IMR-90 (cell line): Measurements from ENCODE around the gene SCAND1. TPM values are rescaled to one million over a fixed set of nuclear protein-coding genes. Genes with fewer than 3 reads are reported as not detected.

Source experiments
- ATAC-seq: fragments of 200-7000 bp; cut with Tn5 transposase; 2 replicates; pipeline ENCODE4 v1.9.1; 2020; ENCODE audit warnings: low read depth, mild to moderate bottlenecking, moderate library complexity
- BruUV-seq: library from RNA; stranded (reverse); fragments of 400-500 nt; replicated peaks from 2 replicates; lab custom pipeline; 2021; lab: Mats Ljungman, UMichigan
- CTCF ChIA-PET: fragments of 300-600 bp; formaldehyde crosslinking; extraction: SDS; loops from one replicate; lab custom pipeline; 2021; ENCODE audit warnings: antibody characterized with exemption; lab: Yijun Ruan, JAX
- POLR2A ChIA-PET: fragments of 300-600 bp; sonication (Branson Sonifier 250); formaldehyde crosslinking; loops from one replicate; lab custom pipeline; 2022; ENCODE audit warnings: antibody characterized with exemption; ENCODE audit not compliant: unreplicated experiment; lab: Charles Lee
- DNase-seq: peaks from one replicate; pipeline ENCODE4 v3.0.0; 2013
- H2AFZ ChIP-seq: replicated peaks from 2 replicates; pipeline ENCODE3; 2013; ENCODE audit warnings: low read length, mild to moderate bottlenecking; ENCODE audit not compliant: poor library complexity
- H2AK5ac ChIP-seq: 2 replicates; pipeline ENCODE4 v1.6.1; 2013; ENCODE audit warnings: low read depth, low read length, inconsistent platforms
- H2AK9ac ChIP-seq: replicated peaks from 2 replicates; pipeline ENCODE3; 2013; ENCODE audit warnings: mild to moderate bottlenecking, low read depth, low read length, moderate library complexity; ENCODE audit not compliant: poor library complexity
- H2BK120ac ChIP-seq: 2 replicates; pipeline ENCODE4 v1.6.1; 2013; ENCODE audit warnings: low read depth, low read length, inconsistent platforms
- H2BK15ac ChIP-seq: 3 replicates; pipeline ENCODE4 v1.6.1; 2013; ENCODE audit warnings: low read depth, low read length, inconsistent platforms
- H2BK20ac ChIP-seq: 2 replicates; pipeline ENCODE4 v1.6.1; 2013; ENCODE audit warnings: low read depth, mild to moderate bottlenecking, inconsistent platforms, low read length, moderate library complexity
- H2BK5ac ChIP-seq: 2 replicates; pipeline ENCODE4 v1.6.1; 2013; ENCODE audit warnings: mild to moderate bottlenecking, low read depth, low read length, inconsistent platforms; ENCODE audit not compliant: poor library complexity, severe bottlenecking
- H3K14ac ChIP-seq: replicated peaks from 2 replicates; pipeline ENCODE4 v1.6.1; 2013; ENCODE audit warnings: low read depth, low read length, inconsistent platforms
- H3K18ac ChIP-seq: 2 replicates; pipeline ENCODE4 v1.6.1; 2013; ENCODE audit warnings: low read depth, low read length, control low read depth
- H3K23ac ChIP-seq: 2 replicates; pipeline ENCODE4 v1.6.1; 2013; ENCODE audit warnings: low read depth, low read length, inconsistent platforms
- H3K27ac ChIP-seq: 2 replicates; pipeline ENCODE4 v1.5.1; 2013; ENCODE audit warnings: mild to moderate bottlenecking, control low read depth, low read length; ENCODE audit not compliant: insufficient read depth
- H3K27me3 ChIP-seq: 2 replicates; pipeline ENCODE4 v1.6.1; 2013; ENCODE audit warnings: low read length; ENCODE audit not compliant: control insufficient read depth, insufficient read depth
- H3K36me3 ChIP-seq: 2 replicates; pipeline ENCODE4 v1.6.1; 2013; ENCODE audit warnings: low read length, mixed read lengths; ENCODE audit not compliant: control insufficient read depth, insufficient read depth
- H3K4ac ChIP-seq: 2 replicates; pipeline ENCODE4 v1.6.1; 2013; ENCODE audit warnings: low read depth, low read length, inconsistent platforms
- H3K4me1 ChIP-seq: 2 replicates; pipeline ENCODE4 v1.6.1; 2013; ENCODE audit warnings: low read length, mixed read lengths; ENCODE audit not compliant: control insufficient read depth, insufficient read depth
- H3K4me2 ChIP-seq: 2 replicates; pipeline ENCODE4 v1.6.1; 2013; ENCODE audit warnings: low read depth, mild to moderate bottlenecking, control low read depth, low read length, moderate library complexity
- H3K4me3 ChIP-seq: 2 replicates; pipeline ENCODE4 v1.5.1; 2013; ENCODE audit warnings: low read depth, mild to moderate bottlenecking, control low read depth, low read length, moderate library complexity; ENCODE audit not compliant: insufficient read depth
- H3K56ac ChIP-seq: 2 replicates; pipeline ENCODE4 v1.6.1; 2013; ENCODE audit warnings: low read length, inconsistent platforms; ENCODE audit not compliant: insufficient read depth; ENCODE audit errors: extremely low read depth
- H3K79me1 ChIP-seq, 2 experiments: 2 replicates each; pipeline ENCODE4 v1.6.1; 2013; ENCODE audit warnings: low read length in 2 of 2, inconsistent platforms in 1 of 2, low read depth in 1 of 2
- H3K9ac ChIP-seq: 2 replicates; pipeline ENCODE4 v1.6.1; 2013; ENCODE audit warnings: low read depth, low read length, control low read depth
- H3K9me1 ChIP-seq: 2 replicates; pipeline ENCODE4 v1.6.1; 2013; ENCODE audit warnings: low read length, inconsistent platforms; ENCODE audit not compliant: insufficient read depth
- H3K9me3 ChIP-seq: 2 replicates; pipeline ENCODE4 v1.6.1; 2013; ENCODE audit warnings: low read length; ENCODE audit not compliant: control insufficient read depth, insufficient read depth
- H4K20me1 ChIP-seq: 2 replicates; pipeline ENCODE4 v1.6.1; 2013; ENCODE audit warnings: low read length, inconsistent platforms; ENCODE audit not compliant: insufficient read depth
- H4K5ac ChIP-seq: 2 replicates; pipeline ENCODE4 v1.6.1; 2013; ENCODE audit warnings: mild to moderate bottlenecking, low read depth, low read length, control low read depth
- H4K8ac ChIP-seq, 2 experiments: 2 replicates each; pipeline ENCODE4 v1.6.1; 2013; ENCODE audit warnings: low read depth in 2 of 2, low read length in 2 of 2, control low read depth in 1 of 2, inconsistent platforms in 1 of 2
- H4K91ac ChIP-seq: 2 replicates; pipeline ENCODE4 v1.6.1; 2013; ENCODE audit warnings: low read depth, low read length, inconsistent platforms; ENCODE audit not compliant: insufficient read depth
- BHLHE40 ChIP-seq: fragments of 150-350 bp; IDR thresholded peaks from 2 replicates; pipeline ENCODE4 v1.6.1; 2016; ENCODE audit warnings: mild to moderate bottlenecking, low read depth, low read length
- CEBPB ChIP-seq: IDR thresholded peaks from 2 replicates; pipeline ENCODE4 v1.6.1; 2012; ENCODE audit warnings: low read depth, low read length, improper control_type of control experiment
- CHD1 ChIP-seq: IDR thresholded peaks from 2 replicates; pipeline ENCODE4 v1.6.1; 2012; ENCODE audit warnings: low read depth, low read length, improper control_type of control experiment
- CTCF ChIP-seq: conservative IDR thresholded peaks from 2 replicates; pipeline ENCODE4 v1.5.1; 2012; ENCODE audit warnings: mild to moderate bottlenecking, low read depth, low read length, improper control_type of control experiment
- FOS ChIP-seq: fragments of 150-350 bp; IDR thresholded peaks from 2 replicates; pipeline ENCODE4 v1.6.1; 2016; ENCODE audit warnings: low read depth, low read length
- MAFK ChIP-seq: IDR thresholded peaks from 2 replicates; pipeline ENCODE4 v1.6.1; 2012; ENCODE audit warnings: low read depth, low read length, improper control_type of control experiment
- MAZ ChIP-seq: IDR thresholded peaks from 2 replicates; pipeline ENCODE4 v1.6.1; 2012; ENCODE audit warnings: low read depth, mild to moderate bottlenecking, low read length, improper control_type of control experiment, moderate library complexity, borderline replicate concordance
- MXI1 ChIP-seq: IDR thresholded peaks from 2 replicates; pipeline ENCODE4 v1.6.1; 2012; ENCODE audit warnings: low read depth, mild to moderate bottlenecking, low read length, moderate library complexity, borderline replicate concordance
- NFE2L2 ChIP-seq: fragments of 150-350 bp; IDR thresholded peaks from 2 replicates; pipeline ENCODE4 v1.6.1; 2016; ENCODE audit warnings: low read depth, mild to moderate bottlenecking, low read length
- POLR2A ChIP-seq: IDR thresholded peaks from 2 replicates; pipeline ENCODE4 v1.6.1; 2012; ENCODE audit warnings: mild to moderate bottlenecking, low read depth, low read length
- RAD21 ChIP-seq: IDR thresholded peaks from 2 replicates; pipeline ENCODE4 v1.6.1; 2012; ENCODE audit warnings: low read length, improper control_type of control experiment
- RCOR1 ChIP-seq: IDR thresholded peaks from 2 replicates; pipeline ENCODE4 v1.6.1; 2012; ENCODE audit warnings: mild to moderate bottlenecking, low read length, improper control_type of control experiment; ENCODE audit not compliant: insufficient replicate concordance
- RFX5 ChIP-seq: IDR thresholded peaks from 2 replicates; pipeline ENCODE4 v1.8.0; 2012; ENCODE audit warnings: low read depth, mild to moderate bottlenecking, low read length, moderate library complexity
- SMC3 ChIP-seq: fragments of 150-350 bp; IDR thresholded peaks from 2 replicates; pipeline ENCODE4 v1.6.1; 2016; ENCODE audit warnings: low read depth, mild to moderate bottlenecking, antibody characterized with exemption, low read length, moderate library complexity
- USF2 ChIP-seq: fragments of 150-350 bp; IDR thresholded peaks from 2 replicates; pipeline ENCODE4 v1.6.1; 2017; ENCODE audit warnings: mild to moderate bottlenecking, antibody characterized with exemption, low read length, low read depth
- WGBS, 2 experiments: methylation state at CpG; one replicate each; pipeline versions ENCODE4 v1.1.5 to v1.1.7; 2013; ENCODE audit warnings: missing lambda C conversion rate in 2 of 2; ENCODE audit not compliant: insufficient read length in 1 of 2; ENCODE audit errors: extremely low coverage in 2 of 2; 5-methylcytosine and 5-hydroxymethylcytosine counted together
- dilution Hi-C: fragments of 300-500 bp; cut with HindIII; formaldehyde crosslinking; loops from one replicate; pipeline ENCODE4 v1.14.3; 2018; ENCODE audit warnings: low sequenced_read_pairs; ENCODE audit not compliant: unreplicated experiment
- in situ Hi-C: fragments of 300-500 bp; cut with MboI; formaldehyde crosslinking; loops from 3 replicates; pipeline ENCODE4 v1.14.3; 2019; ENCODE audit warnings: low sequenced_read_pairs, inconsistent platforms, mixed read lengths
- intact Hi-C: fragments of 100-400 bp; cut with micrococcal nuclease; formaldehyde crosslinking; loops from 2 replicates; pipeline ENCODE4 v1.10.0; 2022
- polyA plus RNA-seq, 3 experiments: library from polyadenylated mRNA; depleted of rRNA; stranded (reverse); fragments of >200 nt; gene quantifications; 2 replicates each; pipeline ENCODE4 v1.2.3, GENCODE V29; 2012; ENCODE audit warnings: low replicate concordance in 1 of 3
- total RNA-seq: library from RNA; depleted of rRNA; stranded (reverse); fragments of >200 nt; gene quantifications from 2 replicates; pipeline ENCODE4 v1.2.3, GENCODE V29; 2012
- TF ChIP-seq, protein P1 (sequence below): fragments of 150-350 bp; IDR thresholded peaks from 2 replicates; pipeline ENCODE4 v1.6.1; 2016; ENCODE audit warnings: low read depth, mild to moderate bottlenecking, low read length, moderate library complexity, borderline replicate concordance

Gene SCAND1
- total and polyA plus RNA-seq, 2 of the 4 experiments (the other 2 are of a cell fraction) = 7.5 to 26.8 TPM

DNA sequence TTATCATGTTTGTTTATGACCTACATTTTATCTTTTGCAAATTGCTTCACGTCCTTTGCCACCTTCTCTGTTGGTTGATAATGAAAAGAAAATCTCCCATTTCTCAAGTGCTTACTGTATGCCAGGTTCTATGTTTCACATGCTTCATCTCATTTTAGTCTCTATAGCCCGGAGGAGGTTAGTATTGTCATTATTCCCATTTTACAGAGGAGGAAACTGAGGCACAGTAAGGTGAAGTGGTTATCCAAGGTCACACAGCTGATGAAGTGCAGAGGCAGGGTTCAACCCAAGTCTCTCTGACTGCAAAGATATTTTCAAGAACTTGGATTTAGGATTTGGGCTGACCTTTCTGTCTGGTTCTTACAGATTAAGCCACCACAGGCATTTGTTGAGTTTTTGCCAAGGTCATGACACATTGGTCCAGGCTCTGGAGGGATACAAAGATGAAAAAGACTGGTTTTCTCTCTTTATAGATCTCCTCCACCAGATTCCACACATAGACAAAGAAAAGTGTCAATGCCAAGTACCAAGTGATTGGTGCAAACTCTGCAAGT is 34.7 kb upstream of the SCAND1 start:
- no peak overlapping the region for H4K8ac ChIP-seq
- no peak overlapping the region for H4K91ac ChIP-seq
- H3K9ac ChIP-seq = no peak overlapping the region
- H3K4me1 ChIP-seq = no peaks in the 10 kb centered on the region
- no peak overlapping the region for H2AK9ac ChIP-seq
- no peak overlapping the region for H3K18ac ChIP-seq
- H2BK120ac ChIP-seq = no peak overlapping the region
- H4K20me1 ChIP-seq = no peaks in the 10 kb centered on the region
- no peak overlapping the region for H2BK15ac ChIP-seq
- H3K23ac ChIP-seq = no peak overlapping the region
- H2AFZ ChIP-seq = no peak overlapping the region
- no peaks in the 10 kb centered on the region for H3K9me3 ChIP-seq
- DNase-seq = no peak
- intact Hi-C loops = no loop called here
- dilution Hi-C loops = no loop called here
- H3K36me3 ChIP-seq = no peaks in the 10 kb centered on the region
- H3K27me3 ChIP-seq = peaks cover 14% of the 10 kb centered on the region
- H3K27ac ChIP-seq = no peak overlapping the region
- in situ Hi-C loops = loop anchor here (25.0 kb wide), 1 partner anchor 448 kb away; no protein-coding TSS in a partner anchor
- H3K56ac ChIP-seq = no peak overlapping the region
- ATAC-seq = no peak
- BruUV-seq = no TSS peak
- no peaks in the 10 kb centered on the region for H3K79me1 ChIP-seq
- no CpG with 5 or more reads among the region's 2 CpGs for WGBS, 2 experiments
- H4K5ac ChIP-seq = no peak overlapping the region
- no peaks in the 10 kb centered on the region for H3K9me1 ChIP-seq
- H3K4me2 ChIP-seq = no peak overlapping the region
- H2AK5ac ChIP-seq = no peak overlapping the region
- H3K4me3 ChIP-seq = no peak overlapping the region
- no peak overlapping the region for H2BK20ac ChIP-seq
- H3K4ac ChIP-seq = no peak overlapping the region
- TF ChIP-seq MAFK (no peak), FOS (no peak), BHLHE40 (no peak), MAZ (no peak), SMC3 (no peak), MXI1 (no peak), RFX5 (no peak), NFE2L2 (no peak), USF2 (no peak), POLR2A (no peak), CHD1 (no peak), RCOR1 (no peak), CEBPB (no peak), CTCF (no peak), RAD21 (no peak)
- TF ChIP-seq, protein P1, sequence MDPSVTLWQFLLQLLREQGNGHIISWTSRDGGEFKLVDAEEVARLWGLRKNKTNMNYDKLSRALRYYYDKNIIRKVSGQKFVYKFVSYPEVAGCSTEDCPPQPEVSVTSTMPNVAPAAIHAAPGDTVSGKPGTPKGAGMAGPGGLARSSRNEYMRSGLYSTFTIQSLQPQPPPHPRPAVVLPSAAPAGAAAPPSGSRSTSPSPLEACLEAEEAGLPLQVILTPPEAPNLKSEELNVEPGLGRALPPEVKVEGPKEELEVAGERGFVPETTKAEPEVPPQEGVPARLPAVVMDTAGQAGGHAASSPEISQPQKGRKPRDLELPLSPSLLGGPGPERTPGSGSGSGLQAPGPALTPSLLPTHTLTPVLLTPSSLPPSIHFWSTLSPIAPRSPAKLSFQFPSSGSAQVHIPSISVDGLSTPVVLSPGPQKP = no peak
- no peak overlapping the region for H2BK5ac ChIP-seq
- ChIA-PET POLR2A (no interaction called here), CTCF (no interaction called here)
- H3K14ac ChIP-seq = no peak overlapping the region
